Amniotic epithelial cell (primary cell): ENCODE results near the gene CCNG2.

Source experiments
- DNase-seq: peaks from one replicate; pipeline ENCODE4 v3.0.0-alpha.2; 2010; ENCODE audit warnings: low read depth

The CCNG2 gene

GRCh38 chr4:77177199-77177598 lies 20.2 kb downstream of the CCNG2 start:
- no peak for DNase-seq

- DNase-seq = no peak
These were observed 21.6 kb downstream of the CCNG2 start for GRCh38 chr4:77178560-77178959.

GRCh38 chr4:77179519-77179918 lies 22.5 kb downstream of the CCNG2 start:
- DNase-seq = no peak

- DNase-seq = no peak
These were observed 24.7 kb downstream of the CCNG2 start for GRCh38 chr4:77181720-77182119.

GRCh38 chr4:77183777-77184420 lies 26.9 kb downstream of the CCNG2 start:
- DNase-seq = peak; percentile 35

GRCh38 chr4:77184974-77185373 lies 28.0 kb downstream of the CCNG2 start:
- DNase-seq = no peak

- no peak for DNase-seq
These were observed 28.7 kb downstream of the CCNG2 start for GRCh38 chr4:77185686-77186085.

GRCh38 chr4:77187322-77187721 lies 30.3 kb downstream of the CCNG2 start:
- no peak for DNase-seq

GRCh38 chr4:77188498-77189220 lies 31.7 kb downstream of the CCNG2 start:
- no peak for DNase-seq

- peak; percentile 25 for DNase-seq
These were observed 32.4 kb downstream of the CCNG2 start for GRCh38 chr4:77189412-77189811.

- DNase-seq = peak; percentile 47
These were observed 33.0 kb downstream of the CCNG2 start for GRCh38 chr4:77190053-77190452.

GRCh38 chr4:77193046-77193445 lies 36.0 kb downstream of the CCNG2 start:
- DNase-seq = no peak

GRCh38 chr4:77193511-77194102 lies 36.6 kb downstream of the CCNG2 start:
- DNase-seq = no peak

- DNase-seq = no peak
These were observed 37.4 kb downstream of the CCNG2 start for GRCh38 chr4:77194366-77194765.

GRCh38 chr4:77194989-77195388 lies 38.0 kb downstream of the CCNG2 start:
- no peak for DNase-seq

- no peak for DNase-seq
These were observed 39.9 kb downstream of the CCNG2 start for GRCh38 chr4:77196866-77197265.

GRCh38 chr4:77197361-77197760 lies 40.4 kb downstream of the CCNG2 start:
- no peak for DNase-seq

GRCh38 chr4:77197831-77198230 lies 40.8 kb downstream of the CCNG2 start:
- DNase-seq = no peak

- DNase-seq = no peak
These were observed 42.3 kb downstream of the CCNG2 start for GRCh38 chr4:77199276-77199675.

GRCh38 chr4:77199701-77200100 lies 42.7 kb downstream of the CCNG2 start:
- DNase-seq = no peak

- no peak for DNase-seq
These were observed 44.3 kb downstream of the CCNG2 start for GRCh38 chr4:77201343-77201742.

GRCh38 chr4:77201857-77202256 lies 44.9 kb downstream of the CCNG2 start:
- no peak for DNase-seq

- DNase-seq = no peak
These were observed 45.5 kb downstream of the CCNG2 start for GRCh38 chr4:77202491-77202890.
